Stimulated activated CD8-positive, alpha-beta memory T cell treated with anti-CD3 and anti-CD28 coated beads, Interleukin-15, amount 100 ng/mL, for 24 hours (primary cell): ENCODE data around the gene IQCH.

ENCODE experiments used
- DNase-seq: peaks from one replicate; pipeline ENCODE4 v3.0.0-alpha.2; 2020; ENCODE audit warnings: low read depth

IQCH gene

GRCh38 chr15:67504796-67505195 lies 250.2 kb downstream of the IQCH start:
- DNase-seq = no peak

DNA sequence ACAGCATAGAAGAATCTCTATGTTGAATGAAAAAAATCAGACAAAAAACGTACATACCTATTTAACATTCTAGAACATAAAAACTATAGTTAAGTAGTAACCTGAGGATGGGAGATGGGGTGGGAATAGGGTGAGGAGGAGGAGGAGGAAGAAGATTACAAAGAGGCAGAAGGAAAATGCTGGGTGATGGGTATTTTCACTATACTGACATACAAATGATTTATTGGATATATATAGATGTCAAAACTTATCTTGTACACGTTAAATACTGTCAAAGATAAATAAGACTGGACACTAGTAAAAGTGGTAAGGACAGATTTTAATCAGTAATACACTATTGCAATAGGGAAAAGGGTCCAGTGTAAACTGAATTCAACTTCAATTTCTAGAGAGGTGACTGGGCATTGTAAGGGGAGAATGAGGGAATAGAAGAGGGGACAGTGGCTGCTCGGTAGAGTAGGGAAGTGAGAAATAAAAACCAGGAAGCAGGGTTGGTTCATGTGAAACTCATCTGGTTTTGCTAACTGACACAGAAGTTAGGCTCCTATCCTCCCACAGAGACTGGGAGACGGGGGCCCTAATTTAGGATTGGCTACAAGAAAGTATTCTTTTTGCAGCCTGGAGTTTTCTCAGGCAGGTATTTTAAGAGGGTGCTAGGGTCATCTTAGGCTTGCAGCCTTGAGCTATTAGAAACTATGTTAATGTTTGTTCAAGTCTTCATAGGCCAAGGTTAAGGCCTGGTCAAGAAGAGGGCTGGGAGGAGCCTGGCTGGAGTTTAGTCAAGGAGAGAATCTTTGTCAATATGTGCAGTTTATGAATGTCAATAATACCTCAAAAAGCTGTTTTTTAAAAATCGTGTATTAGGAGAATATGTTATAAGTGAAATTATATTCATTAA lies 251.3 kb downstream of the IQCH start:
- DNase-seq = no peak

GRCh38 chr15:67506775-67507747 lies 252.5 kb downstream of the IQCH start:
- DNase-seq = no peak

DNA sequence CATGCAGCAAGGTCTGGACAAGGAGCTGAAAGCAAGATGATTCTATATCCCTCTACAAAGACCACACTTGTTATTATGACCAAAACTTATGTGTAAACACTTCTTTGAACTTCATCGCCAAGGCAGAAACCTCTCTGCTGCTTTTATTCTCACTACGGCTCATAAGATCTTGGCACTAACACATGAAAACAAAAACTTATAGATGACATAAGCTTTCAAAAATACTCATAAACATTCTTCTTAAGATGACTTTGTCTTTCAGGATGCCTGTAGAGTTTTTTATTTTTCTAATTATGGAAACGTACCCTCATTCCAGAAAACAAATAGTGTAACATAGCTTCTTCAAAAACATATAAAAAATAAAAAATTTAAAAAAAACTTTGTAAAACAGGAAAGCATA lies 253.8 kb downstream of the IQCH start:
- no peak for DNase-seq

DNA sequence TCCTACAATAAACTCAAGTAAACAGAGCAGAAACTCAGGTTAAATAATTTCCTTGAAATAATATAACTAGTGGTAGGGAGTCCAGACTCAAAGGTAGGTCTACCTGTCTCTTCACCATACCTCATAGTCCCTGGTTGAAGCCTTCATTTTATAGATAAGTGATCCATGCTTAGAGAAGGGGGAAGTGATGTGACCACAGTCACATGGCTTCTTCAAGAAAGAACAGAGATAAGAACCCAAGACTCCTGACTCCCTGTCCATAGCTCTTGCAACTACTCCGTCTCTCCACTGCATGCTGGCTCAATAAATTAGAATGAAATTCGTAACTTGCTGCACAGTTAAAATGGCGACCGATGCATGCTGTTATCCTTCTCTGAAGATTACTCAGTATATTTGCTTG lies 255.3 kb downstream of the IQCH start:
- no peak for DNase-seq

DNA sequence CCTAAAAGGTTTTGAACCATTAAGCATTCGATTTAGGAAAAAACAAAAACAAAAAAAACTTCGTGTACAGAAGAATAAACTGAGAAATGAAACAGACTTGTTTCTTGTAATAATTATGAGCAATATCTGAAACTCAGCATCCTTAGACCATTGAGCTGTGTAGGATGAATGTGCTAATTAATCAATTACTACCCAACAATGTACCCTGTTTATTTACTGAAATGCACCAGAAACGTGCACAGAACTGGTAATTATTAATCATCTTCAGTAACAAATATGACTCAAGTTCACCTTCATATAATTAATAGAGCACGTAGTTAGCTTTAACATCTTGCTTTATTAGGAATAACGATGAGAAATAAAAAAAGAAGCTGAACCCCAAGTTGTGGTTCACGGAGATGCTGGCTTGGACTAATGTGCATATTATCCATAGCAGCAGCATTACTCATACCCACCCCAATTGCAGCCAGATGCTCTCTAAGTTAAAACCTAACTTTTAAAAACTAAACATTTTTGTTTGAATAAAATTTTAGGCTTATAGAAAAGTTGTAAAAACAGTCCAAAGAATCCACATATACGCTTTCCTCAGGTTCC lies 256.1 kb downstream of the IQCH start:
- no peak for DNase-seq

GRCh38 chr15:67511606-67512005 lies 257.0 kb downstream of the IQCH start:
- DNase-seq = no peak

DNA sequence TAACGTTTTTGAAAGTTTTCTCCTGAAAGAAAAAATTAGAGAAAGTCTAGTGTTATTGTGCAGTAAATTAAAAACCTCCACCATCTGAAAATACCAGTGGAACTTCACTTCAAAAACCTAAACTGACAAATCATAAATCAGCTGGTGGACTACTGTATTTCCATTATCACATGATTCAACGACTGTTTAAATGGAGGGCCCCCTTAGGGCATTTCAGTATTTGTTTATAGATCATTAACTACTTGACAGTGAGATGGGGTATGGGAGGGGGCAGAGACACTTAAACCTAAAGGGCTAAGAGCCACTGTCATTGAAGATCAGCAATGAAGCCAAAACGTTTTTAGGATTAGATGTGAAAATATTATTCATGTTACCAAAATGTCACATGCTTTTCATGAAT lies 257.6 kb downstream of the IQCH start:
- DNase-seq = no peak

DNA sequence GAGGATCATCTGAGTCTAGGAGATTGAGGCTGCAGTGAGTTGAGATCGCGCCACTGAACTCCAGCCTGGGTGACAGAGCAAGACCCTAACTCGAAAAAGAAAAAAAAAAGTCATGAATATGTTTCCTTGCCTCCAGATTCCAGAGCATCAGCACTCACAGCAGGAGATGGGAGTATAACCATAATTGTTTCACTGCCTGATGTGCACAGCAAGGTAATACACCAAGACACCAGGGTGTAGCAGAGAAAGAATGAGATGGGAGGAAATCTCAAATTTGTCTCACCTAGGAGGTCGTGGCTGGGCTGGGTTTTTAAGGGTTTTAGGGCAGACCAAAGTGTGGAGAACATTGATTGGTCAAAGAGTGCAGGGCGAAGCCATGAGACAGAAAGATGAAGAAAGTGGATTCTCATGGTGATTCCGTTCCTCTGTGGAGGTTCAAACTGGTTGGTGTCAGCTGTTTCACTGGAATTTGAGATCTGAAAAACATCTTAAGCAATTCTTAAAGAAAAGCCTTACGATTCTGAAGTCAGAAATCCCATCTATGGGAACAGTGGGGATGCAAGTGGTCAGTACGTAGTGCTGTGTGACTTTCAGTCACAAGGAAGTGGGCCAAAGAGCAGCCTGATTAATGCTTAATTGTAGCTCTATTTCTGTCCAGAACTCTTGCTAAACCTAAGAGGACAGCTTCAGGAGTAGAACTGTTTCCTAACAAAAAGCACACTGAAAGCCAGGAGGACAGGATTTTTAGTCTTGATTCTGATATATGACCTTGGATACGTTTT lies 258.5 kb downstream of the IQCH start:
- no peak for DNase-seq

- DNase-seq = no peak
Observed at GRCh38 chr15:67515090-67515489, 260.5 kb downstream of the IQCH start.

DNA sequence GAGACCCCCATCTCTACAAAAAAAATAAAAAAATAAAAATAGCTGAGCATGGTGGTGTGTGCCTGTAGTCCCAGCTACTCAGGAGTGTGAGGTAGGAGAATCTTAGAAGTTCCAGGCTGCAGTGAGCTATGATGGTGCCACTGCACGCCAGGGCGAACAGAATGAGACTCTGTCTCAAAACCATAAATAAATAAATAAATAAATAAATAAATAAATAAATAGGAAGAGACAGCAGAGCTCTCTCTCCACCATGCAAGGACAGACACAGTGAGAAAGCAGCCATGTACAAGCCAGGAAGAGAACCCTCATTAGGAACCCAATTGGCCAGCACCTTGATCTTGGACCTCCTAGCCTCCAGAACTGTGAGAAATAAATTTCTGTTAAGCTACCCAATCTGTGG lies 261.0 kb downstream of the IQCH start:
- no peak for DNase-seq

- DNase-seq = no peak
Observed at GRCh38 chr15:67520321-67521028, 265.9 kb downstream of the IQCH start.

- DNase-seq = peak; percentile 66
Observed at GRCh38 chr15:67521029-67521782, 266.6 kb downstream of the IQCH start, which contains the start of gene C15orf61. C15orf61 (plus strand) TSS chr15:67521131; CDS start chr15:67521249, 118 bp downstream.

DNA sequence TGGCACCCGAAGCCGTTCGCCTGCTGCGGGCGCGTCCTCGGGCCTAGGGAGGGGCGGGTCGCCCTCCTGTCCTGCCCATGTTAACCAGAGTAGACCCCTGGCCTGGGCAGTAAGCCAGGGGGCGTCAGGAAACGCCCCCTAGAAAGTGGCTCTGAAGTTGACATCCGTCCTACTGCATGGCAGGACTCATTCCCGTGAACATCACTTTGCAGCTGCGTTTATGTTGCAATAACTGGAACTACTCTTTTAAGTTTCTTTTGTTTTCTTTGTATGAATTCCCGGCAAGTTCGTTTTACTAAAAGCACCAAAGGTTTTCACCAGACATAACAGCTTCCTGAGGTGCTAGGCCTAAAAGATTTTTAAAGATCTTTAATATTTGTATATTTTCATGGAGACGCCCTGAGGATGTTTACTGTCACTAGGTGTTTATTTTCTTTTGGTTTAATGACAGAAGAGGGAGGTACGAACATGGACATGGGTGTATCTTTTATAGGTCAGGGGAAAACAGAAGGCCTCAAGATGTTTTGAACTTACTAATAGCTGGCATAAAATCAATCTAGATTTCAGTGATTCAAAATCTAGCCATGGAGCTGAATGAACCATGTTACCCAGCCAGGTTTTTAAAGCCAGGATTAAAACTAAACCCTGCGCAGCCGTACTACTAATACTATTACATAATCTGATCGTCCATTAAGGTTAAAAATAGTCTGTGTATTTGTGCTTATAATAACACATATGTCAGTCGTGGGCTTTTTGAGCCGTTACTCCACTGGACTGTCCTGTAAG lies 267.4 kb downstream of the IQCH start:
- DNase-seq = no peak

- no peak for DNase-seq
Observed at GRCh38 chr15:67523330-67523729, 268.7 kb downstream of the IQCH start.

DNA sequence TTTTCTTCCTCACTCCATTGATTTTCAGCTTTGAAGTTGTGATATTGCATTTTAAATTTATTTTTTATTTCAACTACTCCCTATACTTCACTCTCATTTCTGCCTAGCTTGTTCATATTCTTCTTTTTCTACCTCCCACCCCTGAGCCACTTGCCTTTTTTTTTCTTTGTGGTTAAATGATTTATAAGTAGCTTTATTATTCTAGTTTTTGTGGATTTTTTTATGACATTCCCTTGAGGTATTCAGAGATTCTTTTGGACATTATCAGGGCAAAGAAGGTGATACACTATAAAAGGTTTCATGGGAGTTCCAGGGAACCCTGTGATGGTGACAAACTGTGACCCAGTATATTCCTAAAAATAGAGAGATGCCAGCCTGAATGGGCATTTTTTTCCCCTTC lies 269.6 kb downstream of the IQCH start:
- no peak for DNase-seq

- no peak for DNase-seq
Observed at GRCh38 chr15:67528513-67528912, 273.9 kb downstream of the IQCH start.

DNA sequence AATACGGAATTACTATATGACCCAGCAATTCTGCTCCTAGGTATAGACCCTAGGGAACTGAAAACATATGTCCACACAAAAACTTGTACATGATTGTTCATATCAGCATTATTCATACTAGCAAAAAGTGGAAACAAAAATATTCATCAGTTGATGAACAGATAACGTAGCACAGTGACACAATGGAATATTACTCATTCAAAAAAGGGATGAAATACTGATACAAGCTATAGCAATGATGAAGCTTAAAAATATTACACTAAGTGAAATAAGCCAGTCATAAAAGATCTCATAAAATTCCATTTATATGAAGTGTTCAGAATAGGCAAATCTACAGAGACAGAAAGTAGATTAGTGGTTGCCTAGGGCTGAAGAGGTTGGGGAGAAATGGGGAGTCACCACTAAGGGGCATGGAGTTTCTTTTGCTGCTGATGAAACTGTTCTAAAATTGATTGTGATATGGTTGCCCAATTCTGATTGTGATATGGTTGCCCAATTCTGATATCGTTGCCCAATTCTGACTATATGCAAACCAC lies 276.9 kb downstream of the IQCH start:
- DNase-seq = no peak

DNA sequence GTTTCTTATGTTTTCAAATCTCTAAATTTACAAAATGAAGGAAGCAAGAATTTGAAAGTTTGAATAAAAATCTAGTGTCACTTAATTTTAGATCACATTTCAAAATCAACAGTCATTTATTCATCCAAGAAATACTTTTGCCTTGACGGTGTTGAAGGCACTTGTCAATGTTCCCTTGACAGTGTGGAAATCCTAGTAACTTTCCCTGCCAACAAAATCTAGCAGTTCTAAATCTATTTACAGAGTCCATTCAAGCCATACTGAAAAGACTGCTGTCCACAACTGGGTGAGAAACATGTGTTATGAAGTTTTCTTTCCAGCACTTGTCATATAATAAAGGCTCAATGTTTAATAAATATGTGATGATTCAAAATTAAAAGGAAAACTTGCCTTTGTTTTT lies 279.3 kb downstream of the IQCH start:
- DNase-seq = no peak
